ENCODE results near the gene C12orf50. TPM values are rescaled to one million over a fixed set of nuclear protein-coding genes. Genes with fewer than 3 reads are reported as not detected.

The C12orf50 gene
- total RNA-seq, 4 donors from 2014 or later: not detected

DNA sequence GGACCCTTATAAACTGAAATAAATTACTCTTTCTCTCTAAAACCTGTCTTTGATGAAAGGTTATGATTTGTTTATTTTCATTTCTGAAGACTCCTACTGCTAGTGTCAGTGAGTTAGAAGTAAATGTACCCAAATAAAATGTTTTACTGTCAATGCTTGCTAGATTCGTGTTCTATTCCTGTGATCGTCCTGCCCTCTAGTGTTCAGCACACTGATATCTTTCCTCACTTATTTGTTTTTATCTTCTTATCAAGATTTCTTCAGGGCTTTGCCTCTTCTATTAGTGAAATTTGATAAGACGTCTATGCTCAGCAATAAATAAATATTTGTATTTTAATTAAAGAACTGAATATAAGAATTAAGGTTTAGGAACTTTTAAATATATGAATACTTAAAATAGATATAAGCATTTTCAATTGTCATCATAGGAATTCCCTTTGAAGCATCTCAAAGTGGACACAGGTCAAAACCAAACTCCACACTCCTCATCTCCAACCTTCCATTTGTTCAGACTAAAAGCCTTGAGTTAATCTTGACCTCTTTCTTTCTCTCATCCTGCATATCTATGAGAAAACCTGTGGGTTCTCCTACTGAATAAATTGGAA lies 75.8 kb downstream of the C12orf50 start:
- H3K27me3 ChIP-seq: no peaks in the 10 kb centered on the region
- H3K4me3 ChIP-seq: no peak overlapping the region
- no peaks in the 10 kb centered on the region for H3K9me3 ChIP-seq
- ATAC-seq: no peak
- WGBS, 2 donors (ENCODE audit: low coverage in 1 of 2): 2 to 8% methylated on average over 3 of the region's 3 CpGs
- TF ChIP-seq, protein P1, sequence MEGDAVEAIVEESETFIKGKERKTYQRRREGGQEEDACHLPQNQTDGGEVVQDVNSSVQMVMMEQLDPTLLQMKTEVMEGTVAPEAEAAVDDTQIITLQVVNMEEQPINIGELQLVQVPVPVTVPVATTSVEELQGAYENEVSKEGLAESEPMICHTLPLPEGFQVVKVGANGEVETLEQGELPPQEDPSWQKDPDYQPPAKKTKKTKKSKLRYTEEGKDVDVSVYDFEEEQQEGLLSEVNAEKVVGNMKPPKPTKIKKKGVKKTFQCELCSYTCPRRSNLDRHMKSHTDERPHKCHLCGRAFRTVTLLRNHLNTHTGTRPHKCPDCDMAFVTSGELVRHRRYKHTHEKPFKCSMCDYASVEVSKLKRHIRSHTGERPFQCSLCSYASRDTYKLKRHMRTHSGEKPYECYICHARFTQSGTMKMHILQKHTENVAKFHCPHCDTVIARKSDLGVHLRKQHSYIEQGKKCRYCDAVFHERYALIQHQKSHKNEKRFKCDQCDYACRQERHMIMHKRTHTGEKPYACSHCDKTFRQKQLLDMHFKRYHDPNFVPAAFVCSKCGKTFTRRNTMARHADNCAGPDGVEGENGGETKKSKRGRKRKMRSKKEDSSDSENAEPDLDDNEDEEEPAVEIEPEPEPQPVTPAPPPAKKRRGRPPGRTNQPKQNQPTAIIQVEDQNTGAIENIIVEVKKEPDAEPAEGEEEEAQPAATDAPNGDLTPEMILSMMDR (IDR thresholded peaks at IDR 0.05): peak in 2 of 4 experiments; percentile 10 to 36
- TF ChIP-seq POLR2A (IDR thresholded peaks at IDR 0.05) (no peak), EP300 (IDR thresholded peaks at IDR 0.05) (no peak), POLR2AphosphoS5 (IDR thresholded peaks at IDR 0.05) (no peak)
- no peaks in the 10 kb centered on the region for H3K4me1 ChIP-seq
- H3K27ac ChIP-seq: no peak overlapping the region
- H3K36me3 ChIP-seq: no peaks in the 10 kb centered on the region

DNA sequence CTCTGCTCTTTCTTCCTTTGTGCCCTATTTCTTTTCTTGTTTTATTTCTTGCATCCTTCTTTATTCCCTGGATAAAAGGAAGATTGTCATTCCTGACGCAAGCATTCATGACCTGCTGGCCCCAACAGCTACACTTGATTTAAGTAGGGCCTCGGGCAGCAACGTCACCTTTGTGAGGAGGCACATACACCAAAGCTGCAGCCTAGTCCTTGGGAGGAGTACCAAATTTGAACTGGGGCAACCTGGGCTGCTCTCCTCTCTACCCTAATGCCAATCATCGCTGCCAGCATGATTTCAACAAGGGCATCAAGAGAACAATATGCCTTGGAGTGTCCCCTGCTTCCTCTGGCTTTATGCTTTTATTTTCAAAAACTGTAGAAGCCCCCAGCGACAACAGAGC lies 76.4 kb downstream of the C12orf50 start:
- Histone ChIP-seq H3K27me3 (no peaks in the 10 kb centered on the region), H3K4me3 (no peak overlapping the region), H3K9me3 (no peaks in the 10 kb centered on the region), H3K4me1 (no peaks in the 10 kb centered on the region), H3K36me3 (no peaks in the 10 kb centered on the region), H3K27ac (no peak overlapping the region)
- TF ChIP-seq POLR2A (IDR thresholded peaks at IDR 0.05): no peak
- TF ChIP-seq, protein P1 (IDR thresholded peaks at IDR 0.05): no peak
- TF ChIP-seq EP300 (IDR thresholded peaks at IDR 0.05): no peak
- TF ChIP-seq POLR2AphosphoS5 (IDR thresholded peaks at IDR 0.05): no peak
- no peak for ATAC-seq
- WGBS, 2 donors (ENCODE audit: low coverage in 1 of 2): 49 to 100% methylated on average over 1 to 5 of the region's 5 CpGs

DNA sequence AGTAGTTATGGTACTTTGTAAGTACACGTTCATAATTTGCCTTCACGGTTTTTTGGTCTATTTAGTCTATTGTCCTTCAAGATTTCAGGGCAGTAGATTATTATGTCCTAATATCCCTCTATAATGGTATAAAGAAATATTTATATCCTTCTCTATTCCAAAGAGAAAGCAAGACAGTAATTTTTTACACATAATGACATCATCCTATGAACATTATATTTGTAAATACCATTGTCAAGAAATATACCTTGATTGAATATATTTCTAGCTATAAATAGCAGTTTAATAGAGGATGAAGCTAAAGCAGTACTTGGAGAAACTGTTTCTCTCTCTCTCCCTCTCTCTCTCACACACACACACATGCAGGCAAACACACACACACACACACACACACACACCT lies 77.0 kb downstream of the C12orf50 start:
- Histone ChIP-seq H3K9me3 (no peaks in the 10 kb centered on the region), H3K27ac (no peak overlapping the region), H3K4me1 (no peaks in the 10 kb centered on the region), H3K4me3 (no peak overlapping the region), H3K27me3 (no peaks in the 10 kb centered on the region), H3K36me3 (no peaks in the 10 kb centered on the region)
- WGBS, 2 donors (ENCODE audit: low coverage in 1 of 2): 74 to 79% methylated on average over 2 of the region's 2 CpGs
- ATAC-seq: no peak
- TF ChIP-seq EP300 (IDR thresholded peaks at IDR 0.05): no peak
- TF ChIP-seq, protein P1 (IDR thresholded peaks at IDR 0.05): no peak
- no peak for TF ChIP-seq POLR2AphosphoS5 (IDR thresholded peaks at IDR 0.05)
- TF ChIP-seq POLR2A (IDR thresholded peaks at IDR 0.05): no peak

DNA sequence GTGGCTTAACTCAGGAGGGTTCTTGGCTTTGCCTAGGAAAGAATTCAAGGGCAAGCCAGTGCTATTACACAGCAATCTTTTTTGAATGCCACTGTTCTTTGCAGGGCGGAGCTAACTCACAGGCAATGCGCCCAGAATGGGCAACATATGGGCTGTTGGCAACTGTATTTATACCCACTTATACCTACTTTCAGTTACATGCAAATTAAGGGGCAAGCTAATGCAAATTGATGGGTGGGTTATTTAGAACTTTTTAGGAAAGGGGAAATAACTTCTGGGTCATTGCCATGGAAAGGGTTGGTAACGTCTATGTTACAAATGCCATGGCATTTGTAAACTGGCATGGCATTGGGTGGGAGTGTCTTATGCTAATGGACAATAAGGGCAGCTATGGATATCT lies 85.4 kb downstream of the C12orf50 start:
- TF ChIP-seq POLR2A (IDR thresholded peaks at IDR 0.05): no peak
- TF ChIP-seq, protein P1 (IDR thresholded peaks at IDR 0.05): no peak
- no peak for TF ChIP-seq POLR2AphosphoS5 (IDR thresholded peaks at IDR 0.05)
- no peak for TF ChIP-seq EP300 (IDR thresholded peaks at IDR 0.05)
- H3K27me3 ChIP-seq: no peaks in the 10 kb centered on the region
- H3K4me1 ChIP-seq: no peaks in the 10 kb centered on the region
- no peaks in the 10 kb centered on the region for H3K36me3 ChIP-seq
- WGBS, 2 donors (ENCODE audit: low coverage in 1 of 2): 75 to 82% methylated on average over 3 of the region's 3 CpGs
- H3K4me3 ChIP-seq: no peak overlapping the region
- no peak overlapping the region for H3K27ac ChIP-seq
- no peak for ATAC-seq
- no peaks in the 10 kb centered on the region for H3K9me3 ChIP-seq

DNA sequence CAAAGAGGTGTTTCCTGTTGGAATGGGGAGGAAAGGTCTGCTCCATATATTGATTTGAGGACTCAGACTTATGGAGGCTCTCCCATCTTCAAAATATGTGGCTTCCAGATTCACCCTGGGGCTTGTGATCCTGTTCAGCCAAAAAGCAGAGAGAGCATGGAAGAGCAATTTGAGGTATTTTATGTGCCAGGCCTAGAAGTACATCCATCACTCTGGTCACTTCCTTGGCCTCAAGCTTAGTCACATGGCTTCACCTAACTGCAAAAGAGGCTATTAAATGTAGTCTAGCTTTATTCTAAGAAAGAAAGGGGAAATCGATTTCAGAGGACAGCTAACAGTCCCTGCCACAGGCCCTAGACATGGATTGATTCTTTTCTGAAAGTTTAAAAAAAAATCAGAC lies 86.2 kb downstream of the C12orf50 start:
- no peak overlapping the region for H3K27ac ChIP-seq
- no peaks in the 10 kb centered on the region for H3K4me1 ChIP-seq
- TF ChIP-seq, protein P1 (IDR thresholded peaks at IDR 0.05): no peak
- TF ChIP-seq EP300 (IDR thresholded peaks at IDR 0.05) (no peak), POLR2A (IDR thresholded peaks at IDR 0.05) (no peak), POLR2AphosphoS5 (IDR thresholded peaks at IDR 0.05) (no peak)
- no peak overlapping the region for H3K4me3 ChIP-seq
- no peaks in the 10 kb centered on the region for H3K27me3 ChIP-seq
- no peaks in the 10 kb centered on the region for H3K36me3 ChIP-seq
- ATAC-seq: no peak
- 27 to 86% methylated on average over 1 of the region's 1 CpG for WGBS, 2 donors (ENCODE audit: low coverage in 1 of 2)
- H3K9me3 ChIP-seq: no peaks in the 10 kb centered on the region

All from gastroesophageal sphincter (tissue), 4 donors.